ENCODE measurements around the gene UGT2B7. TPM values are rescaled to one million over a fixed set of nuclear protein-coding genes. Genes with fewer than 3 reads are reported as not detected.

Gene UGT2B7
- total and polyA plus RNA-seq, 10 of the 15 experiments (the other 5 are each of a cell fraction or from before 2014, with no cell fraction given): 0.73 to 2.9 (median 1.2) TPM

- Histone ChIP-seq H3K9ac (ENCODE audit: control insufficient read depth, insufficient read depth, low read length) (no peak overlapping the region), H3K4me3 (no peak overlapping the region), H3K9me3 (replicated peaks; ENCODE audit: control insufficient read depth, insufficient read depth, low read length) (no peaks in the 10 kb centered on the region), H3K27me3 (replicated peaks in 1 of 2; ENCODE audit: control insufficient read depth in 2 of 2, insufficient read depth in 2 of 2, low read length in 1 of 2) (no peaks in the 10 kb centered on the region), H3K27ac (ENCODE audit: control insufficient read depth, insufficient read depth) (no peak overlapping the region), H4K20me1 (ENCODE audit: control insufficient read depth, insufficient read depth) (no peaks in the 10 kb centered on the region), H3K36me3 (ENCODE audit: control insufficient read depth in 2 of 2, insufficient read depth in 2 of 2, low read length in 1 of 2) (no peaks in the 10 kb centered on the region), H3K79me2 (ENCODE audit: control insufficient read depth, insufficient read depth, low read length) (no peaks in the 10 kb centered on the region), H3K4me1 (ENCODE audit: control insufficient read depth, insufficient read depth, low read length) (no peaks in the 10 kb centered on the region), H2AFZ (ENCODE audit: control insufficient read depth, low read depth, low read length) (no peak overlapping the region), H3K4me2 (ENCODE audit: control insufficient read depth, insufficient read depth) (no peak overlapping the region)
- peak; percentile 74 for ATAC-seq
- DNase-seq (ENCODE audit: low read depth, low spot score): no peak
- no TSS peak for BruUV-seq (replicated peaks)
- no peak for FAIRE-seq
- in situ Hi-C loops (cut with MboI): no loop called here
- 53% methylated on average over 10 of the region's 10 CpGs for WGBS (ENCODE audit: insufficient coverage, insufficient replicate concordance, low lambda C conversion rate, missing lambda C conversion rate)
- CTCF ChIA-PET: interaction anchor here (1.0 to 1.1 kb wide), 4 partner anchors 22 to 61 kb away, joined by 3 read pairs; no protein-coding TSS in a partner anchor
- intact Hi-C loops (cut with micrococcal nuclease; ENCODE audit: unreplicated experiment): no loop called here
- POLR2A ChIA-PET: interaction anchor here (0.5 to 0.7 kb wide), 2 partner anchors 9 to 252 kb away, joined by 3 to 4 read pairs; no protein-coding TSS in a partner anchor
- SMC1A ChIA-PET (ENCODE audit: uncharacterized antibody, unreplicated experiment): interaction anchor here (0.7 to 2.3 kb wide), 6 partner anchors 9 to 212 kb away, joined by 3 to 8 read pairs (median 5); no protein-coding TSS in a partner anchor
- TF ChIP-seq MTA3 (IDR thresholded peaks at IDR 0.05; ENCODE audit: borderline replicate concordance, low read length): no peak
- TF ChIP-seq HDAC2 (IDR thresholded peaks at IDR 0.05): no peak
- TF ChIP-seq ZZZ3 (IDR thresholded peaks at IDR 0.05; ENCODE audit: control insufficient read depth, insufficient read length, low read depth): no peak
- no peak for TF ChIP-seq CHD4 (IDR thresholded peaks at IDR 0.05)
- TF ChIP-seq HDAC6 (IDR thresholded peaks at IDR 0.05; ENCODE audit: unreplicated experiment): no peak
- no peak for TF ChIP-seq FOXK2 (IDR thresholded peaks at IDR 0.05)
- TF ChIP-seq SIX5 (IDR thresholded peaks at IDR 0.05; ENCODE audit: low read depth, low read length, severe bottlenecking): no peak
- no peak for TF ChIP-seq HDGF (IDR thresholded peaks at IDR 0.05)
- TF ChIP-seq NR2F1 (conservative IDR thresholded peaks at IDR 0.05): no peak
- TF ChIP-seq CHD1 (IDR thresholded peaks at IDR 0.05; ENCODE audit: low read depth, low read length): no peak
- no peak for TF ChIP-seq KAT2A (conservative IDR thresholded peaks at IDR 0.05; ENCODE audit: control insufficient read depth, low read depth, low read length)
- no peak for TF ChIP-seq ZNF274 (IDR thresholded peaks at IDR 0.05; ENCODE audit: insufficient read depth, insufficient read length)
- no peak for TF ChIP-seq RELB (IDR thresholded peaks at IDR 0.05; ENCODE audit: low read depth)
- TF ChIP-seq ATF2 (IDR thresholded peaks at IDR 0.05; ENCODE audit: low read length): no peak
- TF ChIP-seq ZBTB11 (CRISPR knock-in tag; IDR thresholded peaks at IDR 0.05): no peak
- RAD21 ChIA-PET (ENCODE audit: unreplicated experiment): interaction anchor here (1.0 to 1.5 kb wide), 7 partner anchors 16 to 845 kb away, joined by 3 to 4 read pairs (median 3); no protein-coding TSS in a partner anchor
These were observed 20.5 kb downstream of the UGT2B7 start for GRCh38 chr4:69116645-69117321.
